Neuronal stem cell (in vitro differentiated cells): ENCODE measurements around the gene ABCA7.
A peak's percentile ranks its signal among the peaks of the same experiment; 100 is the strongest.

Source experiments
- DNase-seq: peaks from one replicate; pipeline ENCODE4 v3.0.0-alpha.2; 2013; ENCODE audit warnings: low spot score
- H2AFZ ChIP-seq: one replicate; pipeline ENCODE4 v1.6.1; 2013; ENCODE audit warnings: mild to moderate bottlenecking, low read length, inconsistent platforms
- H2AK5ac ChIP-seq: 2 replicates; pipeline ENCODE4 v1.6.1; 2013; ENCODE audit warnings: low read depth, mild to moderate bottlenecking, inconsistent platforms, low read length, moderate library complexity, mixed read lengths
- H2BK120ac ChIP-seq: 2 replicates; pipeline ENCODE4 v1.6.1; 2013; ENCODE audit warnings: low read depth, mild to moderate bottlenecking, inconsistent platforms, low read length, moderate library complexity, mixed read lengths
- H2BK12ac ChIP-seq: one replicate; pipeline ENCODE4 v1.6.1; 2013; ENCODE audit warnings: low read length, inconsistent platforms
- H2BK15ac ChIP-seq: 2 replicates; pipeline ENCODE4 v1.6.1; 2013; ENCODE audit warnings: mild to moderate bottlenecking, low read length, inconsistent platforms, mixed read lengths
- H2BK5ac ChIP-seq: one replicate; pipeline ENCODE4 v1.6.1; 2013; ENCODE audit warnings: inconsistent platforms, mild to moderate bottlenecking, low read length, moderate library complexity
- H3K14ac ChIP-seq: one replicate; pipeline ENCODE4 v1.6.1; 2013; ENCODE audit warnings: low read length, inconsistent platforms
- H3K18ac ChIP-seq: 2 replicates; pipeline ENCODE4 v1.6.1; 2013; ENCODE audit warnings: low read length, inconsistent platforms
- H3K23ac ChIP-seq: 2 replicates; pipeline ENCODE4 v1.6.1; 2013; ENCODE audit warnings: low read depth, mild to moderate bottlenecking, mixed read lengths, low read length, inconsistent platforms; ENCODE audit not compliant: poor library complexity
- H3K27ac ChIP-seq: replicated peaks from 3 replicates; pipeline ENCODE4 v1.5.1; 2013; ENCODE audit warnings: low read length, inconsistent platforms
- H3K27me3 ChIP-seq, 3 experiments: 2 replicates each; pipeline ENCODE4 v1.6.1; 2013; ENCODE audit warnings: low read length in 3 of 3, mild to moderate bottlenecking in 2 of 3, inconsistent platforms in 1 of 3, low read depth in 1 of 3, mixed read lengths in 1 of 3, moderate library complexity in 1 of 3; ENCODE audit not compliant: control insufficient read depth in 3 of 3, insufficient read depth in 3 of 3
- H3K36me3 ChIP-seq, 2 donors: replicated peaks in 1 of 2; 2 replicates each; pipeline ENCODE4 v1.6.1; 2013; ENCODE audit warnings: low read length in 2 of 2; ENCODE audit not compliant: control insufficient read depth in 2 of 2, insufficient read depth in 2 of 2
- H3K4ac ChIP-seq: 2 replicates; pipeline ENCODE4 v1.6.1; 2013; ENCODE audit warnings: inconsistent platforms, mild to moderate bottlenecking, low read length, moderate library complexity
- H3K4me1 ChIP-seq, 2 donors: 1 replicate in 1 of 2; 2 replicates in 1 of 2; pipeline ENCODE4 v1.6.1; 2013; ENCODE audit warnings: low read length in 2 of 2, low read depth in 1 of 2; ENCODE audit not compliant: control insufficient read depth in 2 of 2, insufficient read depth in 1 of 2
- H3K4me2 ChIP-seq: one replicate; pipeline ENCODE4 v1.6.1; 2013; ENCODE audit warnings: mild to moderate bottlenecking, low read length, inconsistent platforms; ENCODE audit not compliant: insufficient read depth, poor library complexity, severe bottlenecking
- H3K4me3 ChIP-seq, 2 donors: 2 replicates each; pipeline ENCODE4 v1.5.1; 2013; ENCODE audit warnings: low read length in 2 of 2, mild to moderate bottlenecking in 2 of 2, inconsistent platforms in 1 of 2, moderate library complexity in 1 of 2
- H3K79me1 ChIP-seq: one replicate; pipeline ENCODE4 v1.6.1; 2013; ENCODE audit warnings: low read depth, mild to moderate bottlenecking, inconsistent platforms, low read length, moderate library complexity
- H3K9ac ChIP-seq: one replicate; pipeline ENCODE4 v1.6.1; 2013; ENCODE audit warnings: mild to moderate bottlenecking, low read depth, low read length, inconsistent platforms; ENCODE audit not compliant: poor library complexity
- H3K9me3 ChIP-seq, 2 donors: replicated peaks in 1 of 2; 2 replicates each; pipeline versions ENCODE3 to v1.6.1; 2013; ENCODE audit warnings: low read length in 2 of 2, mild to moderate bottlenecking in 2 of 2, inconsistent platforms in 1 of 2, low read depth in 1 of 2, mixed read lengths in 1 of 2, moderate library complexity in 1 of 2; ENCODE audit not compliant: control insufficient read depth in 2 of 2, insufficient read depth in 1 of 2
- H4K8ac ChIP-seq: one replicate; pipeline ENCODE4 v1.6.1; 2013; ENCODE audit warnings: low read depth, mild to moderate bottlenecking, inconsistent platforms, low read length, moderate library complexity
- H4K91ac ChIP-seq: one replicate; pipeline ENCODE4 v1.6.1; 2013; ENCODE audit warnings: low read length, low read depth, mild to moderate bottlenecking, inconsistent platforms; ENCODE audit not compliant: poor library complexity
- WGBS, 2 donors: extraction: QIAGEN DNeasy Blood & Tissue Kit; methylation state at CpG; one replicate each; pipeline ENCODE4 v1.1.7; 2013; ENCODE audit warnings: missing lambda C conversion rate in 2 of 2, mixed read lengths in 1 of 2; ENCODE audit not compliant: insufficient read length in 2 of 2, insufficient replicate concordance in 1 of 2; ENCODE audit errors: extremely low coverage in 2 of 2; 5-methylcytosine and 5-hydroxymethylcytosine counted together

ABCA7 gene

GRCh38 chr19:1015782-1016646, 23.9 kb upstream of the ABCA7 start:
- peak overlapping the region; percentile 48 for H3K27ac ChIP-seq
- WGBS, 2 donors: no CpG with 5 or more reads among the region's 31 CpGs

GRCh38 chr19:1016647-1017114, 23.2 kb upstream of the ABCA7 start:
- Histone ChIP-seq H2BK120ac (no peak overlapping the region), H3K27me3 (no peaks in the 10 kb centered on the region), H3K23ac (peak overlapping the region; percentile 89), H3K4ac (no peak overlapping the region), H2AK5ac (peak overlapping the region; percentile 89), H3K79me1 (peaks cover 65% of the 10 kb centered on the region), H3K9ac (peak overlapping the region; percentile 60), H3K18ac (peak overlapping the region; percentile 27), H3K14ac (peak overlapping the region; percentile 94), H2BK12ac (no peak overlapping the region), H4K91ac (no peak overlapping the region), H4K8ac (no peak overlapping the region), H2BK5ac (peak overlapping the region; percentile 78), H2AFZ (no peak overlapping the region), H3K4me1 (peaks cover 24 to 37% of the 10 kb centered on the region in 2 donors), H3K27ac (peak overlapping the region; percentile 48), H3K4me2 (no peak overlapping the region), H3K36me3 (peaks cover 18 to 44% of the 10 kb centered on the region in 2 donors), H3K4me3 (no peak overlapping the region), H2BK15ac (peak overlapping the region; percentile 33), H3K9me3 (no peaks in the 10 kb centered on the region)
- DNase-seq: no peak
- WGBS, 2 donors: no CpG with 5 or more reads among the region's 12 CpGs

More at GRCh38 chr19:1015782-1016646, 23.9 kb upstream of the ABCA7 start:
- no peak for DNase-seq
- Histone ChIP-seq H3K9me3 (no peaks in the 10 kb centered on the region), H2AFZ (no peak overlapping the region), H3K18ac (peak overlapping the region; percentile 51), H3K4ac (no peak overlapping the region), H2BK120ac (no peak overlapping the region), H3K4me2 (peak overlapping the region; percentile 43), H3K79me1 (peaks cover 66% of the 10 kb centered on the region), H2BK5ac (peak overlapping the region; percentile 78), H2BK12ac (peak overlapping the region; percentile 41), H3K23ac (peak overlapping the region; percentile 89), H3K14ac (peak overlapping the region; percentile 94), H3K4me3 (no peak overlapping the region), H3K4me1 (peaks cover 24 to 37% of the 10 kb centered on the region in 2 donors), H4K8ac (no peak overlapping the region), H3K36me3 (peaks cover 21 to 47% of the 10 kb centered on the region in 2 donors), H4K91ac (no peak overlapping the region), H2AK5ac (peak overlapping the region; percentile 89), H2BK15ac (no peak overlapping the region), H3K9ac (peak overlapping the region; percentile 75), H3K27me3 (no peaks in the 10 kb centered on the region)

- DNase-seq: no peak
- no peak overlapping the region for H4K8ac ChIP-seq
- H2BK5ac ChIP-seq: peak overlapping the region; percentile 32
- H2AK5ac ChIP-seq: peak overlapping the region; percentile 89
- peak overlapping the region; percentile 79 for H3K9ac ChIP-seq
- no peak overlapping the region for H2BK120ac ChIP-seq
- no peak overlapping the region for H3K18ac ChIP-seq
- H3K36me3 ChIP-seq: peaks cover 15 to 38% of the 10 kb centered on the region in 2 donors
- H3K4me1 ChIP-seq: peaks cover 24 to 37% of the 10 kb centered on the region in 2 donors
- no peak overlapping the region for H3K4me3 ChIP-seq
- peak overlapping the region; percentile 89 for H3K23ac ChIP-seq
- no peaks in the 10 kb centered on the region for H3K9me3 ChIP-seq
- no peak overlapping the region for H3K4me2 ChIP-seq
- H2AFZ ChIP-seq: no peak overlapping the region
- H3K79me1 ChIP-seq: peaks cover 62% of the 10 kb centered on the region
- no CpG with 5 or more reads among the region's 24 CpGs for WGBS, 2 donors
- no peak overlapping the region for H2BK12ac ChIP-seq
- no peak overlapping the region for H3K27ac ChIP-seq
- no peak overlapping the region for H4K91ac ChIP-seq
- no peak overlapping the region for H2BK15ac ChIP-seq
- H3K4ac ChIP-seq: no peak overlapping the region
- no peak overlapping the region for H3K14ac ChIP-seq
- no peaks in the 10 kb centered on the region for H3K27me3 ChIP-seq
Measured at GRCh38 chr19:1017115-1017905, 22.6 kb upstream of the ABCA7 start.
